ENCODE data around the gene SPRR1A.

SPRR1A gene

GRCh38 chr1:153032677-153033308 lies 48.9 kb downstream of the SPRR1A start:
- DNase-seq, result no peak

GRCh38 chr1:153035211-153035610 lies 51.3 kb downstream of the SPRR1A start:
- DNase-seq, result no peak

All from NCI-H2107 (cell line).